OCI-LY7 (cell line): ENCODE results near the gene ATP5F1E. TPM values are rescaled to one million over a fixed set of nuclear protein-coding genes. Genes with fewer than 3 reads are reported as not detected.

Experiments used
- BruUV-seq: library from RNA; stranded (reverse); fragments of 400-500 nt; replicated peaks from 2 replicates; lab custom pipeline; 2021; lab: Mats Ljungman, UMichigan
- CTCF ChIA-PET: fragments of 300-600 bp; sonication (Branson Sonifier 250); formaldehyde crosslinking; loops from one replicate; lab custom pipeline; 2022; ENCODE audit warnings: antibody characterized with exemption; ENCODE audit not compliant: unreplicated experiment; lab: Charles Lee
- POLR2A ChIA-PET: fragments of 300-600 bp; sonication (Branson Sonifier 250); formaldehyde crosslinking; loops from one replicate; lab custom pipeline; 2022; ENCODE audit warnings: antibody characterized with exemption; lab: Charles Lee
- DNase-seq: peaks from one replicate; pipeline ENCODE4 v3.0.0-alpha.2; 2015; ENCODE audit warnings: low spot score
- H2AFZ ChIP-seq: fragments of 200-600 bp; sonication (generic), shearing (Covaris generic); 2 replicates; pipeline ENCODE4 v1.6.1; 2014; ENCODE audit warnings: mild to moderate bottlenecking, antibody characterized with exemption, low read length, moderate library complexity
- H3K27ac ChIP-seq: fragments of 200-600 bp; sonication (generic); 2 replicates; pipeline ENCODE4 v1.5.1; 2014; ENCODE audit warnings: mixed run types, low read depth, mild to moderate bottlenecking, moderate library complexity, low read length, inconsistent platforms; ENCODE audit not compliant: poor library complexity, severe bottlenecking
- H3K36me3 ChIP-seq: fragments of 200-600 bp; sonication (generic); 2 replicates; pipeline ENCODE4 v1.6.1; 2014; ENCODE audit warnings: mild to moderate bottlenecking, antibody characterized with exemption, low read length, moderate library complexity, mixed read lengths; ENCODE audit not compliant: insufficient read depth
- H3K4me1 ChIP-seq: fragments of 200-600 bp; sonication (generic); 2 replicates; pipeline ENCODE4 v1.5.1; 2014; ENCODE audit warnings: mild to moderate bottlenecking, low read length; ENCODE audit not compliant: insufficient read depth, poor library complexity, severe bottlenecking
- H3K4me2 ChIP-seq: fragments of 200-600 bp; sonication (generic); 2 replicates; pipeline ENCODE4 v1.6.1; 2014; ENCODE audit warnings: mild to moderate bottlenecking, low read length
- H3K4me3 ChIP-seq: fragments of 200-600 bp; sonication (generic); 2 replicates; pipeline ENCODE4 v1.5.1; 2014; ENCODE audit warnings: mild to moderate bottlenecking, low read depth, low read length; ENCODE audit not compliant: poor library complexity, severe bottlenecking
- H3K79me2 ChIP-seq: fragments of 200-600 bp; sonication (generic); 2 replicates; pipeline ENCODE4 v1.6.1; 2016; ENCODE audit warnings: low read depth, mild to moderate bottlenecking, low read length, moderate library complexity, mixed read lengths; ENCODE audit not compliant: insufficient read depth
- H3K9me2 ChIP-seq: fragments of 200-600 bp; sonication (generic); 2 replicates; pipeline ENCODE4 v1.6.1; 2016; ENCODE audit warnings: mild to moderate bottlenecking, low read length, mixed read lengths; ENCODE audit not compliant: insufficient read depth
- H3K9me3 ChIP-seq: fragments of 200-600 bp; sonication (generic); 2 replicates; pipeline ENCODE4 v1.6.1; 2014; ENCODE audit warnings: mild to moderate bottlenecking, mixed run types, low read length, mixed read lengths
- H4K20me1 ChIP-seq: fragments of 200-600 bp; sonication (generic); 2 replicates; pipeline ENCODE4 v1.6.1; 2014; ENCODE audit warnings: mild to moderate bottlenecking, antibody characterized with exemption, low read length, moderate library complexity, mixed read lengths; ENCODE audit not compliant: insufficient read depth
- CTCF ChIP-seq: fragments of 200-600 bp; sonication (generic); conservative IDR thresholded peaks from 2 replicates; pipeline ENCODE4 v1.5.1; 2014; ENCODE audit warnings: mild to moderate bottlenecking, antibody characterized with exemption, low read length, moderate library complexity, mixed read lengths
- EZH2phosphoT487 ChIP-seq: fragments of 200-600 bp; sonication (generic); IDR thresholded peaks from 2 replicates; pipeline ENCODE4 v1.6.1; 2018; ENCODE audit warnings: low read depth, borderline replicate concordance, mild to moderate bottlenecking, mixed run types, antibody characterized with exemption, low read length, moderate library complexity, mixed read lengths
- intact Hi-C: fragments of 100-400 bp; cut with micrococcal nuclease; formaldehyde crosslinking; loops from one replicate; pipeline ENCODE4 v1.10.0; 2022; ENCODE audit not compliant: unreplicated experiment
- total RNA-seq, 2 experiments: library from RNA; depleted of rRNA in 1 of 2; stranded (reverse); fragments of >200 nt in 1 of 2; shearing (Covaris generic) in 1 of 2; gene quantifications; 2 replicates each; pipeline ENCODE4 v1.2.3, GENCODE V29; 2014 to 2022

ATP5F1E gene
- total RNA-seq, 2 experiments from 2014 or later: 42.4 to 67.2 TPM

- H3K36me3 ChIP-seq: peaks cover 95% of the 10 kb centered on the region
- H3K4me2 ChIP-seq: no peak overlapping the region
- H3K4me1 ChIP-seq: peaks cover 11% of the 10 kb centered on the region
- H4K20me1 ChIP-seq: peaks cover 3% of the 10 kb centered on the region; the same call in 1 of the 2 replicates
- no peaks in the 10 kb centered on the region for H3K9me3 ChIP-seq
- H3K9me2 ChIP-seq: no peaks in the 10 kb centered on the region
- no peak overlapping the region for H3K27ac ChIP-seq
- H3K4me3 ChIP-seq: no peak overlapping the region
- ChIA-PET CTCF (no interaction called here), POLR2A (no interaction called here)
- DNase-seq: no peak
- TF ChIP-seq CTCF (no peak), EZH2phosphoT487 (no peak)
- BruUV-seq: no TSS peak
- intact Hi-C loops: no loop called here
- no peak overlapping the region for H2AFZ ChIP-seq
- no peaks in the 10 kb centered on the region for H3K79me2 ChIP-seq
These were observed 35.9 kb downstream of the ATP5F1E start for GRCh38 chr20:58996226-58996611.

GRCh38 chr20:58995461-58996225 lies 36.5 kb downstream of the ATP5F1E start:
- Histone ChIP-seq H2AFZ (no peak overlapping the region), H4K20me1 (peaks cover 3% of the 10 kb centered on the region; the same call in 1 of the 2 replicates), H3K36me3 (peaks cover 95% of the 10 kb centered on the region), H3K4me2 (no peak overlapping the region), H3K27ac (no peak overlapping the region), H3K9me2 (no peaks in the 10 kb centered on the region), H3K79me2 (no peaks in the 10 kb centered on the region), H3K4me3 (no peak overlapping the region), H3K9me3 (no peaks in the 10 kb centered on the region), H3K4me1 (peaks cover 11% of the 10 kb centered on the region)
- ChIA-PET POLR2A (interaction anchor here (2.8 kb wide), 1 partner anchor 13 kb away, joined by 13 read pairs; the partner anchor contains the start of gene NELFCD), CTCF (no interaction called here)
- BruUV-seq: TSS peak; percentile 85
- DNase-seq: no peak
- intact Hi-C loops: no loop called here
- TF ChIP-seq EZH2phosphoT487 (no peak), CTCF (no peak)
